HG03571 (cell line): ENCODE data around the gene IRF2BP2.

ENCODE experiments used
- ATAC-seq: cut with Tn5 transposase; IDR thresholded peaks from one replicate; pipeline ENCODE4 v1.9.1; 2021; ENCODE audit not compliant: unreplicated experiment

Gene IRF2BP2

DNA sequence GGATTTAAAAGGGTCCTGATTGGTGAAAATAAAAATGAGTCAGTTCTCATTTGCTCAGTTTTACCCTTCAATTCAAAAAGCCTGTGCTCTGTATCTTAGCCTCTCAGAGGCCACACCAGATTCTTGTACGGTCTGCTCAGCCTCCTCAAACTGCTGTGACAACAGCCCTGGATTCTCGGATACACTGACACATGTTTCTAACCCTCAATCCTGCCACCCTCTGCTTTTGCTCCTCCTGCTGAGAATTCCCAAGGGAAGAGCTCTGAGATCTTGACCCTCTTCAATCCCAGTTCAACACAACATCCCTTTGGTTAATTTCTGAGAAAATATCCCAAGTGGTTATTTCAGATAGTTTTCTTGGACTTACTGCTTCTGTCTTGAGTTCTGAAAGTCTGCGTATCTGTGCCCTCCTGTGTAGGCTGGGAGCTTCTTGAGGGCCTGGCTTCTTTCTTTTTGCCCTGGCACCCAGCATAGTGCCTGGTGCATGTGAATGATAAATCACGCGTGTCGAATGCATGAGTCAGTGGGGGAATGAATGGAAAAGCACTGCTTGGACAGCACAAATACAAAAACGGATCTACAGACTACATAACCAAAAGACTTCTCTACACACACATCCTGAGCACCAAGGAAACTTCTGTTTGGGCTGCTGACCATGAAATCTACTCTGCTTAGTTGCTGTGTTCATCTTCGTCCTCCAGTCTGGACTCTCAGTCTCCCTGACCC lies 24.5 kb downstream of the IRF2BP2 start:
- no peak for ATAC-seq

DNA sequence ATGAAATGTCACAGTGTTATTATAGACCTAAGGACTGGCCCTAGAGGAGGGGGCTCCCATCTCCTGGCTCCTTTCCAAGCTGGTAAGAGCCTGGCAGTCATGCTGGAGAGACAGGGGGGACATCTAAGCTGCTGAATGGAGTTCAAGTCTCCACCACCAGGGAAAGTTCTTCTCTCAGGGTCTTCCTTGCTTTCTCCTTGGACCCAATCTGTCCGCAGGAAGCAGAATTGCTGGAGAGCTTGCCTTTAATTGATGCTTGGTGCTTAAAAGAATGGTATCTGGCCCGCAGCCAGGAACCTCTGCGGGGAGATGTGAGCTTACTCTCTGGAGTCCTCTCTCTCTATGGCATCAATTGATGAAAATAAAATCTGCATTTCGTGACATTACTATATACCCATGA lies 25.1 kb downstream of the IRF2BP2 start:
- ATAC-seq = no peak

DNA sequence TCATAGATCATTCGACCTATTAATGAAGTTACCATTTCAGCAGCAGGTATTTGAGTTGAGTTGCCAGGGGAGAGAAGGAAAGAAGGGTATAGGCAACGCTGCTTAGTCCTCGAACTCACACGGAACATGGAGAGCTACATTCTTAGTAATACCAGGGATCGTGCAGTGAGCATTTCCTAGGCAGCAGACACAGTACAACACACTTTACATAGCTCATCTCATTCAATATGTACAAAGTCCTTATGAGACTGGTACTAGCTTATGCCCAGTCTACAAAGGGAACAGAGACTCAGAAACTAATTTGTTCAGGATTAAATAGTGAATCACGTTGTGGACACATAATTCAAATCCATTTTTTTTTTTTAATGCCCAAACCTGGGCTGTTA lies 25.6 kb downstream of the IRF2BP2 start:
- no peak for ATAC-seq

DNA sequence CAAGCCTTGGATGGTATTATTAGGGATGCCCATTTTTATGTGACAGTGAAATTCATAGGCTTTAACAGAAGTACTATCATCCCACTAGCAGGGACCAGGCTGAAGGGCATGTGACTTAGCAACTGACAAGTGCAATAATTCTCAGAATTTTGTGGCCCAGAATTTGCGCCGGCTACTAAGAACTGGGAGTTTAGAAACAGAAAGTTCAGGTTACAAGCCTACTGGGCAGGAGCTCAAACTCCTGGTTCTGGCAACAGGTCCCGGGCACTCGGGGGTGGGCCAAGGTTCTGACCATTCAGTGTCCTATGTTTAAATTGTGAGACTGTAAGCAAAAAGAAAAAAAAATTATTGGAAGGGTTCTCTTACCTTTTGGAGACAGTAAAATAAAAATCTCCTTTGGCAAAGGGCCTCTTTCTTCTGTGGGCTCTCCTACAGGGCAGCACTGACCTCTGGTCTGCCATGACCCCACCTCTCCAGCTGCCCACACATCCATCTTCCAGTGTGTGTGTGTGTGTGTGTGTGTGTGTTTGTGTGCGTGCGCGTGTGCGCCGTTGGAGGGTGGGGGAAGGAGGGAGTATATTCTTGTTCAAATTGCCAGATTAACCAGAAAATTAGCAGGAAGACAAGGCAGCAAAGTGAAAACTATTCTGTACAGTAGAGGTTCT lies 26.1 kb downstream of the IRF2BP2 start:
- ATAC-seq = no peak

DNA sequence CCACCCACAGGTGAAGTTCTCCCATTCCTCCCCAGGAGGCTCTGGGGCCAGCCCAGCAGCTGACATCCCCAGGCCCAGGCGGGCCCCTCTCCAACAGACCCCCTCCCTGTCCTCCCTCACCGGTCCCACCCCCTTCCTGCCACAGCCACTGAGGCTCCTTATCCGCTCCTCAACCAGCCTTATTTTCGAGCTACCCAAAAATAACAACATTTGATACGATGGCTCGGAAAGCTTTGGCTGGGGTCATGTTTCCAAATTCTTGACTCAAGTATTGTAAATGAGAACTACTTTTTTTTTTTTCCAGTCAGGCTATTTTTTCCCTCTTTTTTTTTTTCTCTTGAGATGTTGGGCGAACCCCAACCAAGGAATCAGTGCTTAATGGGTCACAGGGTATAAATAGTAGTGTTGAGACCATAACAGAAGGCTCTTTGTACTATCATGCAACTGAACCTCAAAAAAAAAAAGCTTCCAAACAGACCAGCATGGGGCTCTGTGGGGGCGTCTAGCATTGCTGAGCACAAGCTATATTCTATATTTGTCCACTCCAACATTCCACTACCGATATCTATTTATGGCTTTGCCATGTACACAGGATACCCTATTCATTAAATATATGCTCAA lies 27.2 kb downstream of the IRF2BP2 start:
- ATAC-seq = no peak

DNA sequence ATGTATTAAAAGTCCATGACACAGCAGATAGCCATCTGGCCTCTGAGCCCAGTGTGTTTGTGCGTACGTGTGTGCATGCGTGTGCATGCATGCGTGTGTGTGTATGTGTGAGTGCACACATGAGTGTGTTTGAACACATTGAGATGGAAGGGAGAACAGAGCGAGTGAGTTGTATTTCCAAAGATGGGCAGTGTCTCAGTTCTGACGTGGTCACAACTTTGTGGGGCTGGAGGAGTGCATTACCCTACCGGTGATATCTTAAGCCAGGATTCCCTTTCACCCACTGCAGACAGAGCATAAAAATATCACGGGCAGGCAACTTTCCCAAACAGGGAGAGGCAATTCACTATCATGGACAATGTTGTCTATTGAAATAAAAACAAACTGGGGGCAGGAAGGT lies 27.8 kb downstream of the IRF2BP2 start:
- ATAC-seq = no peak

DNA sequence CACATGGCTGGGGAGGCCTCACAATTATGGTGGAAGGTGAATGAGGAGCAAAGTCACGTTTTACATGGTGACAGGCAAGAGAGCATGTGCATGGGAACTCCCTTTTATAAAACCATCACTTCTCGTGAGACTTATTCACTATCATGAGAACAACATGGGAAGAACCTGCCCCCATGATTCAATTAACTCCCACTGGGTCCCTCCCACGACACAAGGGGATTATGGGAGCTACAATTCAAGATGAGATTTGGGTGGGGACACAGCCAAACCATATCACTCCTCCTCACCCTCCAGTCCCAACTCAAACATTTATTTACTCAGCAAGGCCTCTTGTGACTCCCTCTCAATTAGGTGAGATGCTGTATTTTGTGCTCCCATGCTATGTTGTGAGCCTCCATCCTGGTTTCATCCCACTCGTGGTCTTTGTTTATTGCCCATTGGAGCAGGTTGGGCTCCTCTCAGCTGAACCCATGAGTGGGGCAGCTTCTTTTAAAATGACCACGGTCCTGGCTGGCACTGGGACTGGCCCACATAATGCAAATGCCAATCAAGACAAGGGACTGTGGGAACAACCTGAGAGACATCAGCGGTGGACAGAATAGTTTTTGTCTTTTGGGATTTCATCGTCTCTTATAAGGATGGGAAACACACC lies 28.8 kb downstream of the IRF2BP2 start:
- ATAC-seq = no peak

DNA sequence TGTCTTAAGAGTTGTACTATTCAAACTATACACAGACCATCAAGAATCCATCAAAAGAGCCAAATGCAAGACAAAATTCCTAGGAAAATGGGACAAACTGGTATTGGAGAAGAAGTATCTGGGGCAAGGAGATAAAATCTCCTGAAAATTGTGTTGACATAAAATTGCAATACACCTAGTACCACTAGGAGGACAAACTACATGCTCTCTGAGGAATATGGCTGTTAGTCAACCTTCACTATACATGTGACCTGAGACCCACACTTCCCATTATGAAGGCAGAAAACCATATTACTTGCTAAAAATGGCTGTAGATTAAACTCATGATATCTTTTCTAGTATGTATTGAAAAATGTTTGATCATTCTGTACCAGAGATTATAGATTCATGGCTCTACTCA lies 30.0 kb downstream of the IRF2BP2 start:
- ATAC-seq = no peak

DNA sequence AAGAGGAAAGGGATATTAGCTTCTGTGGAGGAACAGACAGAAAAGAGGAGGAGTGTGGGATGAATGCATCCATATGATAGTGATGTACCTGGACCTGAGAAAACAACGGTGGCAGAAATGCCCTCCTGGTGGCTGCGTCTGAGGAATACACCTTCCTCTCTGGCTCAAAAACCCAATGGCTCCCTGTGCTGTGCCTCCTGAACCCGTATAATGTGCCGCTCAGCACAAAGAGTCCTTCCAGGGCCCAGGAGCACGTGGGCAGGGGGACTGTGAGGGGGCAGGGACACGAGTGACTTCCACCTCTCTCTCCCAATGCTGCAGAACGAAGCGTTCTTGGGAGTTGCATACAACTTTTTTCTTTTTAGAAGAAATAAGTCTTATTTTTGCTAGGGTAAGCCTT lies 31.2 kb downstream of the IRF2BP2 start:
- ATAC-seq = no peak

DNA sequence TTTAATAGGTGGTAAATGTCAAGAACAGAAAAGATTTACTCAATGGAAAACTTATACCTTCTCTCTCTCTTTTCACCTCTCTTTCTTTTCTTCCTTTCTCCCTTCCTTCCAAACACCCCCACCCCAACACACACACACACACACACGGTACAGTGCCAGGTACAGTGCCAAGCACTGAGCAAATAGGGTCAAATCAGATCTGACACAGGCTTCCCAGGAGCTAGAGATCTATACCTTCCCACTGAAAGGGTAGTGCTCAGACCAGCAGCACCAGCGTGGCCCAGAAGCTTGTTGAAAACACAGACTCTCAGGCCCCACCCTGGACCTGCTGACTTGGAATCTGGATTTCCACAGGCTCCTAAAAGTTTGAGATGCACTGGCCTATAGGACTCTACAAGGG lies 31.9 kb downstream of the IRF2BP2 start:
- no peak for ATAC-seq

DNA sequence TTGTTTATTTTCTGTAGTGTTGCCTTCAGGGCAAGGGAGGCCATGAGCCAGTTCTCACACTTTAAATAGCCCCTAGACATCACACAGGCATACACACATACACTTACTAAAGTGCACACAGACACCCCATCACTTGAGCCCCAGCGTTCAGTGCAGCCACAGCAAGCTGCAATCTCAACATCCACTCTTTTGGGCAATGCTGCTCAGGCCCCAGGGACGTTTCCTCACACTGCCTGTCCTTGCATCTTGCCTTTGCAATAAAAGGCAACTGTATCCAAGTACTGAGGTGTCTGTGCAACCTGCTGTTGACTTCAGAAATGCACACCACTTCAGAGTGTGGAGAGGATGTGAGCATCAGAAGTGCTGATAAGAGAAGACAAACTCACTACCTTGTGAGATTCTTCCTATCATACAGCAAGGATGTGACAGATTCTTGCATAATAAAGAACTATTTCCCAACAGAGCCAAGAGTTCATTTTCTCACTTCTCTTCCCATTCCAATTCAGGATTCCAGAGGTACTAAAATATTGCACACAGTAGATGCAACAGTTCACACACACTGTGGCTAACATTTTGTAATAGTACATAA lies 36.2 kb downstream of the IRF2BP2 start:
- ATAC-seq = no peak

DNA sequence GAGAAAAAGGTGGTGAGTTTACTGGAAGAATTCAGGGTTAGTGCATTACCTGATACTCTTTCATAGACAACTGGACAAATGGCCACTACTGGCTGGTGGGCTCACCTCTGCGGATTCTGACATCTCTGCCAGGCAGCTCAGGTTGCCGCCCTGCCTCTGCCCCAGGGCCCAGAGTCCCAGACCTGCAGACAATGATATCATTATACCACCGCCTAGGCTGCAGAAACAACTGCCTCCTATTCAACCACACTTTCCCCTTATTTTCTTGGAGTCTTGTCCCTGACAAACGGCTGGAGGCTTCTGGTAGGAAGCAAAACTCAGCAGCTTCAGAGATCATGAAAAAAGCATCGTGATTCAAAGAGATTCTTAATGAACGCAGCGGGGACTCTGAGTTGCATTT lies 37.0 kb downstream of the IRF2BP2 start:
- no peak for ATAC-seq

DNA sequence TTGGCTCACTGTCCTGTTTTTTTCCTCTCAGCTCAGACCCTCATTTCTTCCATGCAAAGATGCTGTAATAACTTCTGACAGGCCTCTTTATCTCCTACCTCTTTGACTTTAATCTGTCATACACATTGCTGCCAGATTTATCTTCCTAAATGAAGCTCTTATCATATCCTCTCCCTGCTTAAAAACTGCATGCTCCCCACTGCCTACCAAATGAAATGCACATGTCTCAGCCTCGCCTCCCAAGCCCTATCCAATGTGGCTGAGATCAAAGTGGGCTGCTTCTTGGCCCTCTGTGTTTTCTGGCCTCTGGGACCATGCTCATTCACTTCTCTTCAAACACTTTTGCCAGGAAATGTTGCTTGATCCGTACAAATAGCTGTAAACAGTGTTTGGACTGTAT lies 38.3 kb downstream of the IRF2BP2 start:
- ATAC-seq = no peak

DNA sequence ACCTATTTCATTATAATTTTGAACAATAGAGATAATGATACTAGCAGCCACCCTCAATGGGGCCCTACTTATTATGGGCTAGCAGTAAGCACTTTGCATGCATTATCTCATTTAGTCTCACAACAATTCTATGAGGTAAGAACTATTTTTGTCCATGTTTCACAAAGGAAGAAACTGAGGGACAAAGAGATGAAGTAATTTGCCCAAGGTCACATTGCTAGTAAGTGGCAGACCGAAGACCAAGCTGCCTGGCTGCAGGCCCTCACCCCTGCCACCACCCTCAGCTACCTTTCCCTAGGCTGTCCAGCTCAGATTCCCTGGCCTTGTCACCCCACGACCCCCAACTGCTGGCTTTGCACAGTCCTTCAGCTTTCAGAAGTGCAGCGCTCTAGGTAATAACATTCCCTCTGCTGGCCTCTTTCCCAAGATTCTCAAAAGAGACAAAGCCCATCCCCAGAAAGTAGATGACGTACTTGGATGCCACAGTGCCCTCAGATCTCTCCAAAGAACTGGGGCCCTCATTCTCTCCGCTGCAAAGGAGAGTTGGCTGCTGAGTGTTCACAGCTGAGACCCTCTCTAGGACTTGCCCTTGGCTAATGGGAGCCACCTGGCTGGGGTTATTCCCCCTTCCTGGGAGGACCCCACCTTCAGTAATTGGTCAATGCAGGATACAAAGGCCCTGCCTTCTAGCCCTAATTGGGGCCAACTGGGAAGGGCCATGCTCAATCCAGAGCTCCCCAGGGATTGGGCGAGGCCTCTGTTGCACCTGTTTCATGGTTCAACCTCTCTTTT lies 39.5 kb downstream of the IRF2BP2 start:
- ATAC-seq = no peak

DNA sequence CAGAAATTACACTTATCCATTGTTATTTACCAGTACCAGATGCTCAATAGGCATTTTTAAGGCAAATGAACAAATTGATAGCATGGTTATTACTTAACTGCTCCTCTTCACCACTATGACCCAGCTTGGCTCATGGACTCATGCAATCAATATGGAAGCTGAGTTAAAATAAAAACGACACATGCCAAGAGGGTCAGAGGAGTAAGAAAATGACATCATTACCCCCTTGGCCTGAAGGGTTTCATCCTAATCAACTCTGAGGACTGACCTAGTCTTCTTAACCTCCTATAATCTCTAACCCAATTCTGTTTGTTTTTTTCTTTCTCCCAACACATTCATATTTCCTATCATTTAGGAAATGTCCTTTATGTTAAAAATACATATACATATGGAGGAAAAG lies 41.6 kb downstream of the IRF2BP2 start:
- no peak for ATAC-seq

DNA sequence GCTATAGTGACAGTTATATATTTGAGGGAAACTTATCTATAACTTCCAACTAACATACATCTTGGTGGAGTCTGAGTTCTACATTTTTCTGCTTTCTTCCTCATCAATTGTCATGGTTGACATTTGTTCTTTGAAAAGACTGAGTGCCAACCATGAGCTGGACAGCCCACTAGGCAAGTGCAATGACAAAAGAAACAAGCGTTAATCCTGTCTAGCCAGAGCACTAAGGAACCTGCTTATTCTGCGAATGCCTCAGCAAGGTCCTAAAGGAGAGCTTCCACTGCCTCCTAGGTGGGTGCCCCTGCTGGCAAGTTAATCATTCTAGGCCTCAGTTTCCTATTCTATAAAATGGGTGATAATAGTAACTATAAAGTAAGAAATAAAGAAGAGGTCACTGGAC lies 44.8 kb downstream of the IRF2BP2 start:
- no peak for ATAC-seq

DNA sequence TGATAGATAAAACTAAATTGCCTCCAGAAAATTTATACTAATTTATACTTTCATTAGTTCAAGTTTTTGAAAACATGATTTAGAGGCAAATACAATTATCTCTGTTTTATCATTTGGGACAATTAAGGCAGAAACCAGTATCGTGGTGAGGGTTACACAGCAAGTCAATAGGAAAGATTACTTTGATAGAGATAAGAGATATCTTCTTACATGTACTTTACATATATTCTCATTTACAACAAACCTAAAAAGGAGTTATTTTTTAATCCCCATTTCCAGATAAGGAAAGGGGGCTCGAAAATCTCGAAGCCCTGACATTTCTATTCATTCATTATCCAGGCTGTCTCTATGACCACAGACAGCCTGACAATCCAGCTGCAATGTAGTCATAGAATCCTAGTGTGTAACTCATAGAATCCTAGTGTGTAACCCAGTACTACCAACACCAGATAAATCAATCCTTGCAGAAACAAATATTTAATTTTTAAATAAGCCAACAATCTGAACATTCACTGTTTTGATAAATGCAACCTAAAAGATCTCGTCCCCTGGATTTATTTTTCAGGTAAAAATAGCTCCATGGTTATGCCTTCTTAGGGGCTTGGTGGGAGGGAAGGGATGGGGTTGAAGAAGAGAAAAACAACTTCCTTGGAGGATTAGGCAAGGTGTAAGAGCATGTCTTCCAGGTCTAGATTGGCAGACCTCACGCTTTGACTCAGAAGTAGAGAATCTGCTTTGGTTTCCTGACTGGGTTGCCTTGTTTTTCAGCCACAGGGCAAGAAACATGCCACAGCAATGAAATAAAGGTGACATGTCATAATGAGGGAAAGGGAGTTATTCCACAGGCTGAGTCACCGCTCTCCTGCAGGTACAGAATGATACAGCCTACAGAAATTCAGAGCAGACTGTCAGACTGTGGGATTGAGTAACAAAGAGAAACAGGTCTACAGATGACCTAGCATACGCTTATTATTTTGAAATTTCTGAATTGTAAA lies 45.6 kb downstream of the IRF2BP2 start:
- no peak for ATAC-seq

DNA sequence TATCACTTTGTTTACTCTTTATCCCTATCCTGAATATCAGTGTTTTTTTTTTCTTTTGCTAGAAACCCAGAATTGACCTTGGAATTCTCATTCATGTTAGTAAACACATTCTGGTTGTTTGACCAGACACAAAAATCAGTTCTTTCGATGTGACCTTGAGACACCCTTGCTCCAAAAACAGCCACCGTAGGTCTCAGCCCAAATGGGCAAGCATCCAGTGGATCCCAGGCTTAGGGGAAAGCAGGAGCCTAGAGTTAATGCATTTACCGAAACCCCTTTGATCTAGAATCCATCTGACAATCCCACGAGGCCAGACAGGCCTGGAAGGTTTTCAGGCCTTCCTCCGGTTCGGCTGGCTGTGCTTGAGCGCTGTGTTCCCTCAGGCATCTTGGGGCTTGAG lies 47.6 kb downstream of the IRF2BP2 start:
- ATAC-seq = no peak

DNA sequence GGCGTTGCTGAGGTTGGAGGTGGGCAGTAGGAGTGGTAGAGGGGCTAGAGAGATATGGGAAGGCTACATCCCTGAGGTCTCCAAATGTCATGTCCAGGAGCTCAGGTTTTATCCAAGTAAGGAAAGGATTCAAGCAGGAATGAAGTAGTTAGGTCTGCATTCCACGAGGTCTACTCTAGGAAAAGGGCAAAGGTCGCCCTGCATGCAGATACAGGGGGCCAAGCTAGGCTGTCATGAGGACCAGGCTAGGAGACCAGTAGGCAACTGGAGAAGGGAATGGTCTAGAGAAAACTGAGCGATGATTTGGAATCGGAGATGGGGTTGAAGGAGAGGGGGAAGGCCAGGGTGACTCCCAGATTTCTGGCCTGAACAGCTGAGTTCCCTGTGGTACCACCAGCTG lies 48.7 kb downstream of the IRF2BP2 start:
- ATAC-seq = no peak
